B cell (primary cell): Measurements from ENCODE around the gene PPWD1. TPM values are rescaled to one million over a fixed set of nuclear protein-coding genes. Genes with fewer than 3 reads are reported as not detected.

ENCODE experiments used
- ATAC-seq: fragments of 200-7000 bp; cut with Tn5 transposase; one replicate; pipeline ENCODE4 v1.10.0; 2021; ENCODE audit warnings: low read depth, mild to moderate bottlenecking, moderate number of reproducible peaks, moderate library complexity
- CTCF ChIA-PET: fragments of 350-600 bp; sonication (Branson Sonifier 250); formaldehyde crosslinking; loops from one replicate; lab custom pipeline; 2021; ENCODE audit warnings: antibody characterized with exemption, inconsistent platforms; lab: Charles Lee
- POLR2A ChIA-PET: fragments of 350-600 bp; sonication (Branson Sonifier 250); formaldehyde crosslinking; loops from one replicate; lab custom pipeline; 2021; ENCODE audit warnings: antibody characterized with exemption; lab: Charles Lee
- DNase-seq: peaks from one replicate; pipeline ENCODE4 v3.0.0; 2013
- H2AFZ ChIP-seq: 2 replicates; pipeline ENCODE4 v1.6.1; 2012; ENCODE audit warnings: mild to moderate bottlenecking, low read depth, low read length; ENCODE audit not compliant: insufficient read depth, poor library complexity, severe bottlenecking
- H3K27ac ChIP-seq, 2 donors: 1 replicate in 1 of 2; 2 replicates in 1 of 2; pipeline ENCODE4 v1.5.1; 2012 to 2013; ENCODE audit warnings: low read length in 2 of 2, mild to moderate bottlenecking in 2 of 2, moderate library complexity in 1 of 2
- H3K27me3 ChIP-seq, 4 experiments: fragments of 200-600 bp in 1 of 4; sonication (generic) in 1 of 4; replicated peaks in 1 of 4; 1 replicate in 2 of 4; 2 replicates in 2 of 4; pipeline versions ENCODE4 v1.6.1 to v1.7.0; 2013 to 2016; ENCODE audit warnings: low read length in 3 of 4, mild to moderate bottlenecking in 2 of 4, mixed read lengths in 1 of 4, moderate library complexity in 1 of 4; ENCODE audit not compliant: insufficient read depth in 4 of 4, control insufficient read depth in 3 of 4; ENCODE audit errors: control extremely low read depth in 1 of 4
- H3K36me3 ChIP-seq, 2 experiments: replicated peaks in 1 of 2; 1 replicate in 1 of 2; 2 replicates in 1 of 2; pipeline versions ENCODE4 v1.6.1 to v1.7.1; 2013; ENCODE audit warnings: low read length in 1 of 2; ENCODE audit not compliant: insufficient read depth in 2 of 2, control insufficient read depth in 1 of 2; ENCODE audit errors: control extremely low read depth in 1 of 2, extremely low read depth in 1 of 2
- H3K4me1 ChIP-seq, 2 donors: fragments of 200-600 bp in 1 of 2; sonication (generic) in 1 of 2; 1 replicate in 1 of 2; 2 replicates in 1 of 2; pipeline versions ENCODE4 v1.5.1 to v1.6.1; 2013 to 2017; ENCODE audit warnings: low read length in 2 of 2; ENCODE audit not compliant: control insufficient read depth in 2 of 2, insufficient read depth in 2 of 2
- H3K4me2 ChIP-seq: replicated peaks from 2 replicates; pipeline ENCODE3; 2012; ENCODE audit warnings: mild to moderate bottlenecking, low read depth, low read length; ENCODE audit not compliant: poor library complexity, severe bottlenecking
- H3K4me3 ChIP-seq, 5 experiments: fragments of 200-600 bp in 1 of 5; sonication (generic) in 1 of 5; 1 replicate in 3 of 5; 2 replicates in 2 of 5; pipeline versions ENCODE4 v1.5.1 to v1.7.0; 2011 to 2016; ENCODE audit warnings: low read length in 4 of 5, mild to moderate bottlenecking in 4 of 5, low read depth in 2 of 5, control low read depth in 1 of 5, moderate library complexity in 1 of 5; ENCODE audit not compliant: insufficient read depth in 1 of 5; ENCODE audit errors: control extremely low read depth in 1 of 5, extremely low read depth in 1 of 5
- H3K79me2 ChIP-seq: fragments of 200-600 bp; sonication (generic); one replicate; pipeline ENCODE4 v1.6.0; 2016; ENCODE audit warnings: low read length; ENCODE audit not compliant: control insufficient read depth, insufficient read depth
- H3K9ac ChIP-seq: fragments of 200-600 bp; sonication (generic); 2 replicates; pipeline ENCODE4 v1.6.1; 2017; ENCODE audit warnings: mild to moderate bottlenecking, low read length, moderate library complexity
- H3K9me3 ChIP-seq, 3 donors: one replicate each; pipeline versions ENCODE4 v1.6.1 to v1.7.1; 2013; ENCODE audit warnings: low read length in 2 of 3; ENCODE audit not compliant: control insufficient read depth in 2 of 3, insufficient read depth in 1 of 3; ENCODE audit errors: control extremely low read depth in 1 of 3
- H4K20me1 ChIP-seq: 2 replicates; pipeline ENCODE4 v1.6.0; 2012; ENCODE audit warnings: mild to moderate bottlenecking, low read length; ENCODE audit not compliant: insufficient read depth, control insufficient read depth, poor library complexity, severe bottlenecking
- H3K27ac Mint-ChIP-seq: one replicate; pipeline ENCODE4 v1.8.0; 2021; ENCODE audit warnings: mixed read lengths
- H3K27me3 Mint-ChIP-seq: one replicate; pipeline ENCODE4 v1.8.0; 2021; ENCODE audit warnings: mixed read lengths
- H3K4me1 Mint-ChIP-seq: one replicate; pipeline ENCODE4 v1.8.0; 2021; ENCODE audit warnings: mixed read lengths
- H3K4me3 Mint-ChIP-seq: one replicate; pipeline ENCODE4 v1.8.0; 2021; ENCODE audit warnings: mixed read lengths
- H3K9me3 Mint-ChIP-seq: one replicate; pipeline ENCODE4 v1.8.0; 2022; ENCODE audit warnings: mixed read lengths; ENCODE audit not compliant: insufficient read depth
- EZH2 ChIP-seq: IDR thresholded peaks from 2 replicates; pipeline ENCODE4 v1.6.1; 2012; ENCODE audit warnings: borderline replicate concordance, low read depth, mild to moderate bottlenecking, moderate library complexity, low read length; ENCODE audit not compliant: insufficient read depth, poor library complexity, severe bottlenecking
- WGBS: methylation state at CpG from one replicate; pipeline ENCODE4 v1.1.5; 2013; ENCODE audit warnings: missing lambda C conversion rate; ENCODE audit not compliant: insufficient coverage; 5-methylcytosine and 5-hydroxymethylcytosine counted together
- intact Hi-C: fragments of 100-400 bp; cut with micrococcal nuclease; formaldehyde crosslinking; loops from one replicate; pipeline ENCODE4 v1.10.0; 2022
- polyA plus RNA-seq: library from polyadenylated mRNA; depleted of rRNA; stranded (reverse); fragments of >200 nt; gene quantifications from 2 replicates; pipeline ENCODE4 v1.2.3, GENCODE V29; 2012
- total RNA-seq, 2 donors: library from RNA; stranded (reverse); fragments of 120-200 nt in 1 of 2; gene quantifications; 1 replicate in 1 of 2; 2 replicates in 1 of 2; pipeline versions ENCODE4 v1.2.3 to v1.2.4, GENCODE V29; 2013 to 2022
- TF ChIP-seq, protein P1 (sequence below): fragments of 200-600 bp; IDR thresholded peaks from one replicate; pipeline ENCODE4 v1.8.0; 2022; ENCODE audit warnings: antibody characterized with exemption, mild to moderate bottlenecking

The PPWD1 gene
- total and polyA plus RNA-seq, 2 donors (not counting 1 experiment from before 2014, with no cell fraction given) = 17.7 to 91.0 TPM

DNA sequence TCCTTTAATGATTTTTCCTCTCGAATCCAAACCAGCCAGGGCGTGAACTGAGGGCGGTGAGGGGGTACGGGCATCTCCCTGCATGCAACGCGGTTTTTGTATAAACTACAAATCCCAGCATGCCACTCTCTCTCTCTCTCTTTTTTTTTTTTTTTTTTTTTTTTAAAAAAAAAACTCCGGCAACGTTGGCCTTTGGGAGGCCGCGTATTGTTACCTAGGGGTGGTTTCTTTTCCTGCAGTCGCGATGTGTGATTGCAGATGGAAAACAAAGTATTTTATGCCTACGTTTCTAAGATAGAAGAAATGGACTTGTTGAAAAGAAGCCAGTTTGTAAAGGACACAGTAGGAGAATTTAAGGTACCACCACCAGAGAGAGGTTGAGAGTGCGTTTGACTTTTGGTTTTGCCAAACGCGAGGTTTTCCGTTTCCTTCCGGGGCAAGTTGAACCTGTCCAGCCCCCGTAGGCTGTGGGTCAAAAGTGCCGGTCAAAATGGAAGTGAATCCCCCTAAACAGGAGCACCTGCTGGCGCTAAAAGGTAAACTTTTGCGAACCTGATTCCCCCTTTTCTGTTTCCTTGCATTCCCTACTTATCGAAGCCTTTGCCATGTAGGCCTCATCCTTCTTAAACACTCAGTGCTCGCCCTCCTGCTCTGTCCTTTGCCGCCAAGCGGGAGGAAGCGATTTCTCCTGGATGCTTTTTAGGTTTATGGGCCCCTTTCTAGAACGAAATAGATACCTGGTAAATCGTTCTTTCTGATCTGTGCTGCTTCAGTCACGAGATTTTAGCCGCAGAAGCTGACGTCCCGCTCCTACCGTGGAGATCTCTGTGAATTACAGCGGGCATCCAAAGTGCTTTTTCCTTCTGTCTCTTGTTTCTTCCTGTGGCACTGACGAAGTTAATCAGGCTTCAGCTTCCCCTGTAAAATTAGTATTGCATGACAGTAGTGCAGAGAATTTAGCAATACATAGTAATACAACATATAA lies 61.8 kb downstream of the PPWD1 start, which contains the start of the genes SHLD3 and TRAPPC13:
Gene SHLD3, plus strand, starts transcription at position 457 of the 985 bp plus-strand sequence. CDS start 4,561 bp downstream, outside the sequence.
Gene TRAPPC13, plus strand, starts transcription at position 457 of the 985 bp plus-strand sequence. Its CDS starts 34 bp downstream, at position 491.
- H3K27me3 ChIP-seq = no peaks in the 10 kb centered on the region
- POLR2A ChIA-PET = interaction anchor here (0.8 to 1.1 kb wide), 2 partner anchors 62 to 519 kb away, joined by 8 to 9 read pairs; partner anchors contain the start of genes CENPK, PPWD1 and SREK1
- H3K27ac Mint-ChIP-seq = peak within 1 kb of the TSS; percentile 98
- peaks cover 80% of the 10 kb centered on the region for H3K79me2 ChIP-seq
- peak within 1 kb of the TSS; percentile 78 for H3K4me2 ChIP-seq
- intact Hi-C loops = loop anchor here (1.0 to 5.0 kb wide), 6 partner anchors 62 to 857 kb away; partner anchors contain the start of genes ADAMTS6, CENPK, CWC27 and ERBIN
- TF ChIP-seq, protein P1, sequence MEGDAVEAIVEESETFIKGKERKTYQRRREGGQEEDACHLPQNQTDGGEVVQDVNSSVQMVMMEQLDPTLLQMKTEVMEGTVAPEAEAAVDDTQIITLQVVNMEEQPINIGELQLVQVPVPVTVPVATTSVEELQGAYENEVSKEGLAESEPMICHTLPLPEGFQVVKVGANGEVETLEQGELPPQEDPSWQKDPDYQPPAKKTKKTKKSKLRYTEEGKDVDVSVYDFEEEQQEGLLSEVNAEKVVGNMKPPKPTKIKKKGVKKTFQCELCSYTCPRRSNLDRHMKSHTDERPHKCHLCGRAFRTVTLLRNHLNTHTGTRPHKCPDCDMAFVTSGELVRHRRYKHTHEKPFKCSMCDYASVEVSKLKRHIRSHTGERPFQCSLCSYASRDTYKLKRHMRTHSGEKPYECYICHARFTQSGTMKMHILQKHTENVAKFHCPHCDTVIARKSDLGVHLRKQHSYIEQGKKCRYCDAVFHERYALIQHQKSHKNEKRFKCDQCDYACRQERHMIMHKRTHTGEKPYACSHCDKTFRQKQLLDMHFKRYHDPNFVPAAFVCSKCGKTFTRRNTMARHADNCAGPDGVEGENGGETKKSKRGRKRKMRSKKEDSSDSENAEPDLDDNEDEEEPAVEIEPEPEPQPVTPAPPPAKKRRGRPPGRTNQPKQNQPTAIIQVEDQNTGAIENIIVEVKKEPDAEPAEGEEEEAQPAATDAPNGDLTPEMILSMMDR = peak; percentile 18
- TF ChIP-seq EZH2 = no peak
- WGBS = 1% methylated on average over 22 of the region's 36 CpGs
- H3K27ac ChIP-seq = peak within 1 kb of the TSS; percentile 73 to 84
- H3K36me3 ChIP-seq = peaks cover 6 to 7% of the 10 kb centered on the region in 2 experiments
- peak within 1 kb of the TSS; percentile 96 for H2AFZ ChIP-seq
- H3K27me3 Mint-ChIP-seq = no peaks in the 10 kb centered on the region
- peak within 1 kb of the TSS; percentile 99 for H3K4me3 Mint-ChIP-seq
- H3K4me1 Mint-ChIP-seq = peaks cover 41% of the 10 kb centered on the region
- ATAC-seq (peak; percentile 76), DNase-seq (peak; percentile 96)
- H3K4me1 ChIP-seq = peaks cover 16 to 21% of the 10 kb centered on the region in 2 donors
- CTCF ChIA-PET = interaction anchor here (1.4 kb wide), 1 partner anchor 62 kb away, joined by 7 read pairs; the partner anchor contains the start of genes CENPK and PPWD1
- H4K20me1 ChIP-seq = no peaks in the 10 kb centered on the region
- H3K9me3 Mint-ChIP-seq = no peaks in the 10 kb centered on the region
- H3K4me3 ChIP-seq = peak within 1 kb of the TSS; percentile 88 to 99 (median 88)
- H3K9ac ChIP-seq = peak within 1 kb of the TSS; percentile 92
- H3K9me3 ChIP-seq = no peaks in the 10 kb centered on the region
